Peyer's patch (tissue), 4 donors: ENCODE measurements around the gene TMEM92. TPM values are rescaled to one million over a fixed set of nuclear protein-coding genes. Genes with fewer than 3 reads are reported as not detected.

ENCODE experiments used
- DNase-seq, 3 donors: peaks; one replicate each; pipeline ENCODE4 v3.0.0-alpha.2; 2017 to 2019
- H3K27ac ChIP-seq, 4 donors: fragments of 200-600 bp; sonication (generic); one replicate each; pipeline ENCODE4 v1.5.1; 2016 to 2019
- H3K27me3 ChIP-seq, 2 donors: fragments of 200-600 bp; sonication (generic); one replicate each; pipeline ENCODE4 v1.5.1; 2019
- H3K36me3 ChIP-seq, 3 donors: fragments of 200-600 bp; sonication (generic); one replicate each; pipeline ENCODE4 v1.5.1; 2016 to 2019
- H3K4me1 ChIP-seq, 4 donors: fragments of 200-600 bp; sonication (generic); one replicate each; pipeline ENCODE4 v1.5.1; 2016 to 2019
- H3K4me3 ChIP-seq, 4 donors: fragments of 200-600 bp; sonication (generic); 1 replicate in 3 of 4; 2 replicates in 1 of 4; pipeline ENCODE4 v1.5.1; 2016 to 2019; ENCODE audit warnings: mild to moderate bottlenecking in 1 of 4
- H3K9me3 ChIP-seq, 4 donors: fragments of 200-600 bp; sonication (generic); one replicate each; pipeline ENCODE4 v1.5.1; 2016 to 2019; ENCODE audit warnings: mild to moderate bottlenecking in 1 of 4
- CTCF ChIP-seq, 6 experiments: fragments of 450-650 bp in 4 of 6; fragments of 200-600 bp in 2 of 6; sonication (generic) in 1 of 6; IDR thresholded peaks; one replicate each; pipeline ENCODE4 v1.5.1; 2017 to 2019; ENCODE audit warnings: antibody characterized with exemption in 6 of 6, mild to moderate bottlenecking in 3 of 6, moderate library complexity in 1 of 6
- POLR2A ChIP-seq, 2 donors: fragments of 450-650 bp; IDR thresholded peaks; one replicate each; pipeline ENCODE4 v1.5.1; 2017; ENCODE audit warnings: antibody characterized with exemption in 2 of 2, mild to moderate bottlenecking in 2 of 2, moderate library complexity in 2 of 2
- total RNA-seq, 4 donors: library from RNA; depleted of rRNA; stranded (reverse); fragments of >200 nt; gene quantifications; one replicate each; pipeline ENCODE4 v1.1.0, GENCODE V29; 2016

Gene TMEM92
- total RNA-seq, 4 donors from 2014 or later, result 0.83 to 86.0 (median 50.6) TPM

GRCh38 chr17:50239937-50240336 is 34.3 kb upstream of the TMEM92 start:
- no peak for TF ChIP-seq POLR2A (IDR thresholded peaks at IDR 0.05)
- no peak for TF ChIP-seq CTCF (IDR thresholded peaks at IDR 0.05)
- Histone ChIP-seq H3K4me3 (no peak overlapping the region), H3K4me1 (no peaks in the 10 kb centered on the region), H3K27ac (no peak overlapping the region), H3K27me3 (no peaks in the 10 kb centered on the region), H3K36me3 (no peaks in the 10 kb centered on the region), H3K9me3 (no peaks in the 10 kb centered on the region)
- no peak for DNase-seq

GRCh38 chr17:50240851-50241250 is 33.4 kb upstream of the TMEM92 start:
- Histone ChIP-seq H3K4me3 (no peak overlapping the region), H3K36me3 (no peaks in the 10 kb centered on the region), H3K27me3 (no peaks in the 10 kb centered on the region), H3K27ac (no peak overlapping the region), H3K4me1 (no peaks in the 10 kb centered on the region), H3K9me3 (no peaks in the 10 kb centered on the region)
- no peak for DNase-seq
- TF ChIP-seq CTCF (IDR thresholded peaks at IDR 0.05), result no peak
- no peak for TF ChIP-seq POLR2A (IDR thresholded peaks at IDR 0.05)

- TF ChIP-seq POLR2A (IDR thresholded peaks at IDR 0.05) (no peak), CTCF (IDR thresholded peaks at IDR 0.05) (no peak)
- no peak overlapping the region for H3K27ac ChIP-seq
These were observed 32.8 kb upstream of the TMEM92 start for GRCh38 chr17:50241431-50241830.

GRCh38 chr17:50244771-50245170 is 29.5 kb upstream of the TMEM92 start:
- no peak overlapping the region for H3K4me3 ChIP-seq
- H3K9me3 ChIP-seq, result no peaks in the 10 kb centered on the region
- DNase-seq, result no peak
- TF ChIP-seq CTCF (IDR thresholded peaks at IDR 0.05), result no peak
- no peak for TF ChIP-seq POLR2A (IDR thresholded peaks at IDR 0.05)
- H3K27ac ChIP-seq, result no peak overlapping the region
- no peaks in the 10 kb centered on the region for H3K36me3 ChIP-seq
- H3K4me1 ChIP-seq, result no peaks in the 10 kb centered on the region
- no peaks in the 10 kb centered on the region for H3K27me3 ChIP-seq

More at GRCh38 chr17:50241431-50241830, 32.8 kb upstream of the TMEM92 start:
- Histone ChIP-seq H3K4me3 (no peak overlapping the region), H3K27me3 (no peaks in the 10 kb centered on the region), H3K4me1 (no peaks in the 10 kb centered on the region), H3K36me3 (no peaks in the 10 kb centered on the region), H3K9me3 (no peaks in the 10 kb centered on the region)
- no peak for DNase-seq

- Histone ChIP-seq H3K4me1 (no peaks in the 10 kb centered on the region), H3K4me3 (no peak overlapping the region), H3K36me3 (no peaks in the 10 kb centered on the region), H3K27ac (no peak overlapping the region), H3K27me3 (no peaks in the 10 kb centered on the region), H3K9me3 (no peaks in the 10 kb centered on the region)
- DNase-seq, result no peak
- TF ChIP-seq CTCF (IDR thresholded peaks at IDR 0.05) (no peak), POLR2A (IDR thresholded peaks at IDR 0.05) (no peak)
These were observed 26.0 kb upstream of the TMEM92 start for GRCh38 chr17:50248255-50248654.

- Histone ChIP-seq H3K36me3 (no peaks in the 10 kb centered on the region), H3K4me3 (no peak overlapping the region), H3K9me3 (no peaks in the 10 kb centered on the region), H3K27ac (no peak overlapping the region), H3K27me3 (no peaks in the 10 kb centered on the region), H3K4me1 (no peaks in the 10 kb centered on the region)
- no peak for TF ChIP-seq CTCF (IDR thresholded peaks at IDR 0.05)
- TF ChIP-seq POLR2A (IDR thresholded peaks at IDR 0.05), result no peak
- DNase-seq, result no peak
These were observed 21.5 kb upstream of the TMEM92 start for GRCh38 chr17:50252781-50253180.
